Measurements from ENCODE around the gene TRAPPC6A. TPM values are rescaled to one million over a fixed set of nuclear protein-coding genes. Genes with fewer than 3 reads are reported as not detected.

The TRAPPC6A gene
- total and polyA plus RNA-seq, 2 experiments from 2014 or later, result 11.2 to 18.8 TPM

DNA sequence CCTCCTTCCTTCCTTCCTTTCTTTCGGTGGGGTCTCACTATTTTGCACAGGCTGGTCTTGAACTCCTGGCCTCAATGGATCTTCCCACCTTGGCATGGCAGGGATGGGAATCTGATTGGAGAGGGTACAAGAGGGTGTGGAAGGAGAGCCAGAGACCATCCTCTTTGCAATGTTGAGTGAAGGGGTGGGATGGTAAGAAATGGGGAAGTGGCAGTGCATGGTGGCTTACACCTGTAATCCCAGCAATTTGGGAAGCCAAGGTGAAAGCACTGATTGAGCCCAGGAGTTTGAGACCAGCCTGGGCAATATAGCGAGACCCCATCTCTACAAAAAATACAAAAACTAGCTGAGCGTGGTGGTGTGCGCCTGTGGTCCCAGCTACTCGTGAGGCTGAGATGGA is 6.1 kb upstream of the TRAPPC6A start:
- Histone ChIP-seq H3K79me2 (ENCODE audit: insufficient read depth) (peaks cover 28% of the 10 kb centered on the region), H2AFZ (no peak overlapping the region), H3K4me2 (ENCODE audit: unreplicated experiment) (no peak overlapping the region), H3F3A (ENCODE audit: insufficient read depth) (no peaks in the 10 kb centered on the region), H3K27ac (no peak overlapping the region), H3K4me1 (ENCODE audit: insufficient read depth) (no peaks in the 10 kb centered on the region), H3K27me3 (replicated peaks; ENCODE audit: insufficient read depth) (no peaks in the 10 kb centered on the region), H4K20me1 (ENCODE audit: insufficient read depth) (no peaks in the 10 kb centered on the region), H3K9ac (no peak overlapping the region), H3K36me3 (ENCODE audit: low read depth) (no peaks in the 10 kb centered on the region), H3K9me2 (ENCODE audit: insufficient read depth) (no peaks in the 10 kb centered on the region), H3K9me3 (ENCODE audit: low read depth) (no peaks in the 10 kb centered on the region), H3K4me3 (no peak overlapping the region)
- TF ChIP-seq EZH2phosphoT487 (IDR thresholded peaks at IDR 0.05; ENCODE audit: insufficient read depth, low read depth) (no peak), EZH2 (IDR thresholded peaks at IDR 0.05; ENCODE audit: insufficient read depth, poor library complexity, severe bottlenecking) (no peak)
- WGBS, 2 experiments (ENCODE audit: low coverage in 1 of 2, low lambda C conversion rate in 2 of 2, missing lambda C conversion rate in 2 of 2), result 97 to 99% methylated on average over 5 of the region's 5 CpGs
- in situ Hi-C loops (cut with MboI), result no loop called here
- DNase-seq, result no peak

DNA sequence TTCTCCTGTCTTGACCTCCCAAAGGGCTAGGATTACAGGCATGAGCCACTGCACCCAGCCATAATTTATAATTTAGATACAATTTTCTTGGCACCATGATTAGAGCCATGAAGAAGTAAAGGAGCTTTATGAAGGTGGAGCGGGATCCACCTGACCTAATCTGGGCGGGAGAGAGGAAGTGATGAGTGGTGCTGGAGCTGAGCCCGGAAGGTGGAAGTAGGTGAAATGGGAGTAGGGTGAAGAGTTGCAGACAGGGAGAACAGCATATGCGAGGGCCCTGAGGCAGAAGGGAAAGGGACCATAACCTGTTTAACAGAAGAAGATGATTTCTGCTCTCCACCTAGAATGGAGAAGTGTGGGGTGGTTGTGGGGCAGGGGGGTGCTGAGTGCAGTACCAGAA is 4.7 kb upstream of the TRAPPC6A start:
- Histone ChIP-seq H3F3A (ENCODE audit: insufficient read depth) (peaks cover 4% of the 10 kb centered on the region; the same call in 1 of the 2 replicates), H3K9me2 (ENCODE audit: insufficient read depth) (no peaks in the 10 kb centered on the region), H3K4me3 (no peak overlapping the region), H3K79me2 (ENCODE audit: insufficient read depth) (peaks cover 28% of the 10 kb centered on the region), H2AFZ (no peak overlapping the region), H3K27ac (no peak overlapping the region), H3K9ac (no peak overlapping the region), H4K20me1 (ENCODE audit: insufficient read depth) (no peaks in the 10 kb centered on the region), H3K4me2 (ENCODE audit: unreplicated experiment) (no peak overlapping the region), H3K4me1 (ENCODE audit: insufficient read depth) (no peaks in the 10 kb centered on the region), H3K9me3 (ENCODE audit: low read depth) (no peaks in the 10 kb centered on the region), H3K27me3 (replicated peaks; ENCODE audit: insufficient read depth) (no peaks in the 10 kb centered on the region), H3K36me3 (ENCODE audit: low read depth) (no peaks in the 10 kb centered on the region)
- in situ Hi-C loops (cut with MboI), result no loop called here
- 85 to 88% methylated on average over 4 of the region's 4 CpGs for WGBS, 2 experiments (ENCODE audit: low coverage in 1 of 2, low lambda C conversion rate in 2 of 2, missing lambda C conversion rate in 2 of 2)
- no peak for DNase-seq
- no peak for TF ChIP-seq EZH2 (IDR thresholded peaks at IDR 0.05; ENCODE audit: insufficient read depth, poor library complexity, severe bottlenecking)
- no peak for TF ChIP-seq EZH2phosphoT487 (IDR thresholded peaks at IDR 0.05; ENCODE audit: insufficient read depth, low read depth)

DNA sequence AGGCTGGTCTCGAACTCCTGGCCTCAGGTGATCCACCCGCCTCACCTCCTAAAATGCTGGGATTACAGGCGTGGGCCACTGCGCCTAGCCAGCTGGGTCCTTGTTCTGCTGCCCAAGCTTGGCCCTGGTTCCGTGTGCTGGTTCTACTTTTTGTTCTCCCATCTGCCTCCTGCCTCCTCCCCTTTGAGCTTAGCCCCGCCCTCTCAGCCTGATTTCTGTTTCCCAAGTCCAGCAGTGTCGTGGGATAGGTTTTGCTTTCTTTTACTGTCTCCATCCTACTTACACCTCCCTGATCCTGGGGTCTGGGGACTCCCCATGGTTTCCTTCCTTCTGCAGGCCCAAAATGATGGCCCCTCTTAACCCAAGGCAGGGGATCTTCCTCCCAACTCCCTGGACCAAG is 2.9 kb upstream of the TRAPPC6A start:
- Histone ChIP-seq H3K27ac (no peak overlapping the region), H3K4me3 (no peak overlapping the region), H3K27me3 (replicated peaks; ENCODE audit: insufficient read depth) (no peaks in the 10 kb centered on the region), H3K9ac (0 out of 2 replicates have a peak overlapping the region, but pooled peaks have one; percentile 6), H4K20me1 (ENCODE audit: insufficient read depth) (no peaks in the 10 kb centered on the region), H3K4me1 (ENCODE audit: insufficient read depth) (0 out of 2 replicates have a peak, but pooled peaks cover 7% of the 10 kb centered on the region), H3K36me3 (ENCODE audit: low read depth) (no peaks in the 10 kb centered on the region), H3K9me3 (ENCODE audit: low read depth) (no peaks in the 10 kb centered on the region), H3K9me2 (ENCODE audit: insufficient read depth) (no peaks in the 10 kb centered on the region), H2AFZ (no peak overlapping the region), H3K4me2 (ENCODE audit: unreplicated experiment) (peak overlapping the region; percentile 5), H3F3A (ENCODE audit: insufficient read depth) (peaks cover 10% of the 10 kb centered on the region; the same call in 1 of the 2 replicates), H3K79me2 (ENCODE audit: insufficient read depth) (peaks cover 28% of the 10 kb centered on the region)
- peak; percentile 45 for DNase-seq
- TF ChIP-seq EZH2 (IDR thresholded peaks at IDR 0.05; ENCODE audit: insufficient read depth, poor library complexity, severe bottlenecking) (no peak), EZH2phosphoT487 (IDR thresholded peaks at IDR 0.05; ENCODE audit: insufficient read depth, low read depth) (no peak)
- in situ Hi-C loops (cut with MboI), result no loop called here
- WGBS, 2 experiments (ENCODE audit: low coverage in 1 of 2, low lambda C conversion rate in 2 of 2, missing lambda C conversion rate in 2 of 2), result 69 to 74% methylated on average over 7 of the region's 7 CpGs

- Histone ChIP-seq H3F3A (ENCODE audit: insufficient read depth) (peaks cover 14% of the 10 kb centered on the region; the same call in 1 of the 2 replicates), H2AFZ (peak overlapping the region; percentile 68), H3K4me3 (peak overlapping the region; percentile 90), H3K27me3 (replicated peaks; ENCODE audit: insufficient read depth) (no peaks in the 10 kb centered on the region), H3K9me2 (ENCODE audit: insufficient read depth) (no peaks in the 10 kb centered on the region), H3K4me1 (ENCODE audit: insufficient read depth) (0 out of 2 replicates have a peak, but pooled peaks cover 13% of the 10 kb centered on the region), H3K9ac (peak overlapping the region; percentile 94), H3K4me2 (ENCODE audit: unreplicated experiment) (peak overlapping the region; percentile 85), H3K27ac (peak overlapping the region; percentile 88), H3K9me3 (ENCODE audit: low read depth) (no peaks in the 10 kb centered on the region), H4K20me1 (ENCODE audit: insufficient read depth) (no peaks in the 10 kb centered on the region), H3K36me3 (ENCODE audit: low read depth) (no peaks in the 10 kb centered on the region), H3K79me2 (ENCODE audit: insufficient read depth) (peaks cover 28% of the 10 kb centered on the region)
- DNase-seq, result no peak
- 38 to 40% methylated on average over 9 of the region's 9 CpGs for WGBS, 2 experiments (ENCODE audit: low coverage in 1 of 2, low lambda C conversion rate in 2 of 2, missing lambda C conversion rate in 2 of 2)
- no peak for TF ChIP-seq EZH2 (IDR thresholded peaks at IDR 0.05; ENCODE audit: insufficient read depth, poor library complexity, severe bottlenecking)
- TF ChIP-seq EZH2phosphoT487 (IDR thresholded peaks at IDR 0.05; ENCODE audit: insufficient read depth, low read depth), result no peak
- in situ Hi-C loops (cut with MboI), result no loop called here
These were observed 1.9 kb upstream of the TRAPPC6A start for GRCh38 chr19:45179892-45180370.
